Natural killer cell (primary cell): ENCODE results near the gene BMP6. TPM values are rescaled to one million over a fixed set of nuclear protein-coding genes. Genes with fewer than 3 reads are reported as not detected.
"Not testable (repeated sequence)": the region's sequence is repeated elsewhere in the genome, so short reads cannot be mapped to it uniquely, and the experiment has no call there.

Experiments
- ATAC-seq, 3 donors: fragments of 150-1000 bp in 2 of 3; fragments of 200-7000 bp in 1 of 3; cut with Tn5 transposase; 1 replicate in 1 of 3; 2 replicates in 2 of 3; pipeline ENCODE4 v1.10.0; 2021; ENCODE audit warnings: mild to moderate bottlenecking in 2 of 3, moderate library complexity in 2 of 3
- DNase-seq, 2 donors: peaks; one replicate each; pipeline versions ENCODE4 v3.0.0 to v3.0.0-alpha.2; 2013 to 2021; ENCODE audit warnings: mixed read lengths in 1 of 2
- H3K27ac ChIP-seq: one replicate; pipeline ENCODE4 v1.5.1; 2013; ENCODE audit warnings: mild to moderate bottlenecking, low read length
- H3K27me3 ChIP-seq: one replicate; pipeline ENCODE4 v1.6.1; 2013; ENCODE audit warnings: low read length; ENCODE audit not compliant: control insufficient read depth, insufficient read depth
- H3K36me3 ChIP-seq: one replicate; pipeline ENCODE4 v1.6.1; 2013; ENCODE audit warnings: low read length; ENCODE audit not compliant: control insufficient read depth, insufficient read depth
- H3K4me1 ChIP-seq: one replicate; pipeline ENCODE4 v1.6.1; 2013; ENCODE audit warnings: low read length; ENCODE audit not compliant: control insufficient read depth, insufficient read depth
- H3K4me3 ChIP-seq: one replicate; pipeline ENCODE4 v1.5.1; 2013; ENCODE audit warnings: low read length
- H3K9me3 ChIP-seq: one replicate; pipeline ENCODE4 v1.6.1; 2013; ENCODE audit warnings: low read length; ENCODE audit not compliant: control insufficient read depth, insufficient read depth
- H3K27ac Mint-ChIP-seq, 2 donors: one replicate each; pipeline ENCODE4 v1.8.0; 2022; ENCODE audit warnings: mild to moderate bottlenecking in 2 of 2, mixed read lengths in 2 of 2, moderate library complexity in 1 of 2
- H3K27me3 Mint-ChIP-seq, 2 donors: one replicate each; pipeline ENCODE4 v1.8.0; 2022; ENCODE audit warnings: low read depth in 2 of 2, mixed read lengths in 2 of 2
- H3K36me3 Mint-ChIP-seq: one replicate; pipeline ENCODE4 v1.8.0; 2022; ENCODE audit warnings: mixed read lengths
- H3K4me1 Mint-ChIP-seq, 2 donors: one replicate each; pipeline ENCODE4 v1.8.0; 2022; ENCODE audit warnings: mixed read lengths in 2 of 2
- H3K4me3 Mint-ChIP-seq: one replicate; pipeline ENCODE4 v1.8.0; 2022; ENCODE audit warnings: mild to moderate bottlenecking, moderate library complexity, mixed read lengths
- H3K9me3 Mint-ChIP-seq, 2 donors: one replicate each; pipeline ENCODE4 v1.8.0; 2022; ENCODE audit warnings: mixed read lengths in 2 of 2
- WGBS: methylation state at CpG from one replicate; pipeline ENCODE4 v1.1.7; 2013; ENCODE audit warnings: missing lambda C conversion rate; ENCODE audit not compliant: insufficient coverage; 5-methylcytosine and 5-hydroxymethylcytosine counted together
- intact Hi-C: fragments of 100-400 bp; cut with micrococcal nuclease; formaldehyde crosslinking; loops from one replicate; pipeline ENCODE4 v1.14.2; 2022
- total RNA-seq, 4 donors: library from RNA; stranded (reverse); fragments of 120-200 nt in 1 of 4; gene quantifications; one replicate each; pipeline versions ENCODE4 v1.2.3 to v1.2.4, GENCODE V29; 2013 to 2022
- TF ChIP-seq, protein P1 (sequence below): fragments of 200-600 bp; IDR thresholded peaks from one replicate; pipeline ENCODE4 v1.8.0; 2022; ENCODE audit warnings: antibody characterized with exemption

BMP6 gene
- total RNA-seq, 3 donors from 2014 or later (not counting 1 experiment from before 2014, with no cell fraction given): 0.25 to 2.6 (median 0.73) TPM

DNA sequence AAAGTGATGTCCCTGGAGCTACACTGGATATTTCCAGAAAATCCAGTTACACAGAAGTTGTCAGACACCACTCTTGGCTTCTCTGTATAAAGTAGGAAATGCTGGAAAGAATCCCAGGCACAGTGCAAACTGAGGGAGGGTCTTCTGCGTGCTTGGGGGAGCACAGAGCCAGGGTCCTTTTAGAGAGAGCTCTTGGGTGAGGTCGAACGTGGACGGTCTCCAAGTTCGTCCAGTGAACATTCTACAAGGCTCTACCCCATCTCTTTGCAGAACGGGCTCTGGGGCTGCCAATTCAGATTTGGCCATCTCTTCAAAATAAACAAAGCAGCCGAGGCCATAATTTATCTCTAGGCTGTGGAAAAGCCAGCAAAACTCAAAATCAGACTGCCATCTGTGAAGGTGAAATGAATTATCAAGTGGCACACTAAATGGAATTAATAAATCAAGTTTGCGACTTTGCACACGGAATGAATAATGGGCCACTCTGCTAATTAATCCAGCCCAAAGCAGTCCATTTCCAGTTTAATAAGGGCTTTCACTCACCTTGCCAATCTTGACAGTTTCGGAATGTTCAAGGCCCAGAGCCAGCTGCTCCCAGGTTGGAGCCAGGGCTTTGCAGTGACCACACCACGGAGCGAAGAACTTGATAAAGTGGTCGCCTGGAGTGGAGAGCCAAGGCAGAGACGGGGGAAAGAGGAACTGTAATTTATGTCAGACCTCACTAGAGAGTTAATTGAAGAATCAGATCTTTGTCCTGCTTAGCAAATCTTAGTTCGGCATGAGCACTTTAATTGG lies 165.4 kb downstream of the BMP6 start:
- TF ChIP-seq, protein P1, sequence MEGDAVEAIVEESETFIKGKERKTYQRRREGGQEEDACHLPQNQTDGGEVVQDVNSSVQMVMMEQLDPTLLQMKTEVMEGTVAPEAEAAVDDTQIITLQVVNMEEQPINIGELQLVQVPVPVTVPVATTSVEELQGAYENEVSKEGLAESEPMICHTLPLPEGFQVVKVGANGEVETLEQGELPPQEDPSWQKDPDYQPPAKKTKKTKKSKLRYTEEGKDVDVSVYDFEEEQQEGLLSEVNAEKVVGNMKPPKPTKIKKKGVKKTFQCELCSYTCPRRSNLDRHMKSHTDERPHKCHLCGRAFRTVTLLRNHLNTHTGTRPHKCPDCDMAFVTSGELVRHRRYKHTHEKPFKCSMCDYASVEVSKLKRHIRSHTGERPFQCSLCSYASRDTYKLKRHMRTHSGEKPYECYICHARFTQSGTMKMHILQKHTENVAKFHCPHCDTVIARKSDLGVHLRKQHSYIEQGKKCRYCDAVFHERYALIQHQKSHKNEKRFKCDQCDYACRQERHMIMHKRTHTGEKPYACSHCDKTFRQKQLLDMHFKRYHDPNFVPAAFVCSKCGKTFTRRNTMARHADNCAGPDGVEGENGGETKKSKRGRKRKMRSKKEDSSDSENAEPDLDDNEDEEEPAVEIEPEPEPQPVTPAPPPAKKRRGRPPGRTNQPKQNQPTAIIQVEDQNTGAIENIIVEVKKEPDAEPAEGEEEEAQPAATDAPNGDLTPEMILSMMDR: no peak
- H3K27me3 Mint-ChIP-seq: no peaks in the 10 kb centered on the region
- no peaks in the 10 kb centered on the region for H3K9me3 Mint-ChIP-seq
- H3K36me3 Mint-ChIP-seq: no peaks in the 10 kb centered on the region
- no peaks in the 10 kb centered on the region for H3K4me1 Mint-ChIP-seq
- ATAC-seq (no peak), DNase-seq (no peak)
- Histone ChIP-seq H3K27ac (no peak overlapping the region), H3K4me3 (no peak overlapping the region), H3K4me1 (no peaks in the 10 kb centered on the region), H3K9me3 (no peaks in the 10 kb centered on the region), H3K36me3 (peaks cover 54% of the 10 kb centered on the region), H3K27me3 (no peaks in the 10 kb centered on the region)
- no peak overlapping the region for H3K27ac Mint-ChIP-seq
- intact Hi-C loops: no loop called here
- WGBS: 95% methylated on average over 15 of the region's 15 CpGs
- no peak overlapping the region for H3K4me3 Mint-ChIP-seq

DNA sequence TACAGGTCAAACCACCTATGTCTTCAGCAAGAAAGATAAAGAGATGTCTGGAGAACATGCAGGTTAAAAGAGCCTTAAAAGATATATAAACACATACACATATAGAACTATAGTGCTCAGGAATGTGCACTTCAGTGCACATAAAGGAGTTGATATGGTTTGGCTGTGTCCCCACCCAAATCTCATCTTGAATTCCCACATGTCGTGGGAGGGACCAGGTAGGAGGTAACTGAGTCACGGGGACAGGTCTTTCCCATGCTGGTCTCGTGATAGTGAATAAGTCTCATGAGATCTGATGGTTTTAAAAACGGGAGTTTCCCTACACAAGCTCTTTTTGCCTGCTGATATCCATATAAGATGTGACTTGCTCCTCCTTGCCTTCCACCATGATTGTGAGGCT lies 166.5 kb downstream of the BMP6 start:
- intact Hi-C loops, H3K4me1 Mint-ChIP-seq, H3K9me3 Mint-ChIP-seq, H3K4me3 Mint-ChIP-seq, ATAC-seq, H3K27ac Mint-ChIP-seq, H3K36me3 Mint-ChIP-seq, DNase-seq, H3K9me3 ChIP-seq, H3K27me3 ChIP-seq, H3K4me1 ChIP-seq, H3K4me3 ChIP-seq, H3K27ac ChIP-seq, H3K27me3 Mint-ChIP-seq: not testable (repeated sequence)
- H3K36me3 ChIP-seq: peaks cover 54% of the 10 kb centered on the region
- WGBS: 91% methylated on average over 2 of the region's 4 CpGs

DNA sequence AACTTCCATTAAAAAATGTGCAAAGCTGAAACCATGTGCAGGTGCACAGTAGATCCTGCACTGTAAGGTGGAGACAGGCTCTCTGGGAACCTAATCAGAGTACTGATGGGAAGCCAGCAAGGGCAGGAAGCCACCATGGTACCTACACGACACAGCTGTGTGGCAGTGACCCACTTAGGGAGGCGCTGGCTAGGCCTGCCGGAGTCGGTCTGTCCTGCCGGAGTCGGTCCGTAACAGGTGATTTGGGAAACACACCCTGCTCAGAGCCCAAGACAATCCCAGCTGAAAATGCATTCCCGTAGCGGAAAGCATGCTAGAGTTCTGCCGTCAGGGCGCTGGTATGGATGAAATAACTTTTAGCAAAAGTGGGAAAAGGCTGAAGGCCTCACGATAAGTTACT lies 167.4 kb downstream of the BMP6 start:
- no peak overlapping the region for H3K4me3 Mint-ChIP-seq
- Histone ChIP-seq H3K27ac (no peak overlapping the region), H3K4me3 (no peak overlapping the region), H3K36me3 (peaks cover 50% of the 10 kb centered on the region), H3K27me3 (no peaks in the 10 kb centered on the region), H3K9me3 (no peaks in the 10 kb centered on the region), H3K4me1 (no peaks in the 10 kb centered on the region)
- H3K27me3 Mint-ChIP-seq: no peaks in the 10 kb centered on the region
- no peak overlapping the region for H3K27ac Mint-ChIP-seq
- ATAC-seq: no peak
- no peak for DNase-seq
- no peaks in the 10 kb centered on the region for H3K9me3 Mint-ChIP-seq
- intact Hi-C loops: no loop called here
- no peaks in the 10 kb centered on the region for H3K4me1 Mint-ChIP-seq
- 96% methylated on average over 12 of the region's 12 CpGs for whole genome bisulfite sequencing
- H3K36me3 Mint-ChIP-seq: peaks cover 6% of the 10 kb centered on the region
- TF ChIP-seq, protein P1: no peak

GRCh38 chr6:7894262-7895124 lies 168.6 kb downstream of the BMP6 start:
- Mint-ChIP-seq H3K9me3 (no peaks in the 10 kb centered on the region), H3K27ac (no peak overlapping the region), H3K4me1 (no peaks in the 10 kb centered on the region), H3K36me3 (peaks cover 13% of the 10 kb centered on the region), H3K27me3 (no peaks in the 10 kb centered on the region), H3K4me3 (no peak overlapping the region)
- TF ChIP-seq, protein P1: no peak
- ATAC-seq: no peak
- intact Hi-C loops: no loop called here
- Histone ChIP-seq H3K36me3 (peaks cover 51% of the 10 kb centered on the region), H3K27me3 (no peaks in the 10 kb centered on the region), H3K27ac (no peak overlapping the region), H3K9me3 (no peaks in the 10 kb centered on the region), H3K4me3 (no peak overlapping the region), H3K4me1 (no peaks in the 10 kb centered on the region)
- DNase-seq: no peak
- 96% methylated on average over 12 of the region's 13 CpGs for WGBS
